ENCODE measurements around the gene NF2.

- TF ChIP-seq CTCF (IDR thresholded peaks at IDR 0.05), result no peak
- TF ChIP-seq POLR2A (IDR thresholded peaks at IDR 0.05), result no peak
Measured at GRCh38 chr22:29627196-29627535, 23.7 kb downstream of the NF2 start.

All from testis (tissue), 2 donors.